Dermis microvascular lymphatic vessel endothelial cell (primary cell): ENCODE results near the gene PTPN1. TPM values are rescaled to one million over a fixed set of nuclear protein-coding genes. Genes with fewer than 3 reads are reported as not detected.
"Not testable (repeated sequence)": the region's sequence is repeated elsewhere in the genome, so short reads cannot be mapped to it uniquely, and the experiment has no call there.

Experiments used
- DNase-seq, 2 donors: peaks; one replicate each; pipeline versions ENCODE4 v3.0.0 to v3.0.0-alpha.2; 2010; ENCODE audit warnings: low read depth in 2 of 2
- total RNA-seq: library from RNA; depleted of rRNA; stranded (reverse); fragments of >200 nt; gene quantifications from 2 replicates; pipeline ENCODE4 v1.2.1, GENCODE V29; 2014

PTPN1 gene
- total RNA-seq, 1 donor from 2014 or later = 25.5 TPM

GRCh38 chr20:50527068-50527605 lies 17.0 kb downstream of the PTPN1 start:
- no peak for DNase-seq

- DNase-seq = no peak
Measured at GRCh38 chr20:50528129-50528528, 17.9 kb downstream of the PTPN1 start.

- peak; percentile 25 to 41 for DNase-seq
Measured at GRCh38 chr20:50528804-50529351, 18.7 kb downstream of the PTPN1 start.

- no peak for DNase-seq
Measured at GRCh38 chr20:50532221-50532620, 22.0 kb downstream of the PTPN1 start.

GRCh38 chr20:50533061-50533460 lies 22.9 kb downstream of the PTPN1 start:
- no peak for DNase-seq

- no peak for DNase-seq
Measured at GRCh38 chr20:50533464-50533863, 23.3 kb downstream of the PTPN1 start.

GRCh38 chr20:50534567-50534966 lies 24.4 kb downstream of the PTPN1 start:
- no peak for DNase-seq

- DNase-seq = no peak
Measured at GRCh38 chr20:50535162-50535561, 25.0 kb downstream of the PTPN1 start.

- DNase-seq = no peak
Measured at GRCh38 chr20:50536333-50536732, 26.1 kb downstream of the PTPN1 start.

- DNase-seq = no peak
Measured at GRCh38 chr20:50537546-50538201, 27.5 kb downstream of the PTPN1 start.

GRCh38 chr20:50538276-50538675 lies 28.1 kb downstream of the PTPN1 start:
- DNase-seq = peak in 1 of 2 donors; percentile 14

- not testable (repeated sequence) for DNase-seq
Measured at GRCh38 chr20:50539798-50540197, 29.6 kb downstream of the PTPN1 start.

- DNase-seq = peak in 1 of 2 donors; percentile 89
Measured at GRCh38 chr20:50540620-50541605, 30.7 kb downstream of the PTPN1 start.

GRCh38 chr20:50541606-50542041 lies 31.4 kb downstream of the PTPN1 start:
- peak in 1 of 2 donors; percentile 64 for DNase-seq

- DNase-seq = peak; percentile 11 to 28
Measured at GRCh38 chr20:50543326-50543725, 33.1 kb downstream of the PTPN1 start.

- DNase-seq = no peak
Measured at GRCh38 chr20:50545126-50545525, 34.9 kb downstream of the PTPN1 start.

GRCh38 chr20:50546729-50547314 lies 36.6 kb downstream of the PTPN1 start:
- no peak for DNase-seq

- no peak for DNase-seq
Measured at GRCh38 chr20:50547964-50548363, 37.8 kb downstream of the PTPN1 start.

GRCh38 chr20:50548396-50548795 lies 38.2 kb downstream of the PTPN1 start:
- no peak for DNase-seq

- DNase-seq = no peak
Measured at GRCh38 chr20:50550531-50550930, 40.3 kb downstream of the PTPN1 start.

- no peak for DNase-seq
Measured at GRCh38 chr20:50551288-50551687, 41.1 kb downstream of the PTPN1 start.

GRCh38 chr20:50552979-50553378 lies 42.8 kb downstream of the PTPN1 start:
- DNase-seq = no peak
